ENCODE data around the gene AFF2. TPM values are rescaled to one million over a fixed set of nuclear protein-coding genes. Genes with fewer than 3 reads are reported as not detected.

AFF2 gene
- polyA plus RNA-seq, 1 experiment = 0.04 TPM

- POLR2A ChIA-PET = no interaction called here
- Histone ChIP-seq H3K9me3 (ENCODE audit: control insufficient read depth, insufficient read depth, low read length) (no peaks in the 10 kb centered on the region), H3K4me3 (ENCODE audit: low read depth, low read length) (no peak overlapping the region), H3K27me3 (ENCODE audit: control insufficient read depth, insufficient read depth, low read length) (no peaks in the 10 kb centered on the region), H3K27ac (ENCODE audit: low read depth, low read length) (no peak overlapping the region)
- CTCF ChIA-PET = no interaction called here
- TF ChIP-seq, protein P1, sequence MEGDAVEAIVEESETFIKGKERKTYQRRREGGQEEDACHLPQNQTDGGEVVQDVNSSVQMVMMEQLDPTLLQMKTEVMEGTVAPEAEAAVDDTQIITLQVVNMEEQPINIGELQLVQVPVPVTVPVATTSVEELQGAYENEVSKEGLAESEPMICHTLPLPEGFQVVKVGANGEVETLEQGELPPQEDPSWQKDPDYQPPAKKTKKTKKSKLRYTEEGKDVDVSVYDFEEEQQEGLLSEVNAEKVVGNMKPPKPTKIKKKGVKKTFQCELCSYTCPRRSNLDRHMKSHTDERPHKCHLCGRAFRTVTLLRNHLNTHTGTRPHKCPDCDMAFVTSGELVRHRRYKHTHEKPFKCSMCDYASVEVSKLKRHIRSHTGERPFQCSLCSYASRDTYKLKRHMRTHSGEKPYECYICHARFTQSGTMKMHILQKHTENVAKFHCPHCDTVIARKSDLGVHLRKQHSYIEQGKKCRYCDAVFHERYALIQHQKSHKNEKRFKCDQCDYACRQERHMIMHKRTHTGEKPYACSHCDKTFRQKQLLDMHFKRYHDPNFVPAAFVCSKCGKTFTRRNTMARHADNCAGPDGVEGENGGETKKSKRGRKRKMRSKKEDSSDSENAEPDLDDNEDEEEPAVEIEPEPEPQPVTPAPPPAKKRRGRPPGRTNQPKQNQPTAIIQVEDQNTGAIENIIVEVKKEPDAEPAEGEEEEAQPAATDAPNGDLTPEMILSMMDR (IDR thresholded peaks at IDR 0.05; ENCODE audit: low read depth, low read length) = no peak
- DNase-seq (ENCODE audit: low read depth, low spot score) = no peak
Measured at GRCh38 chrX:148613636-148614035, 113.2 kb downstream of the AFF2 start.

GRCh38 chrX:148615491-148615890 lies 115.1 kb downstream of the AFF2 start:
- ChIA-PET CTCF (no interaction called here), POLR2A (no interaction called here)
- H3K4me3 ChIP-seq (ENCODE audit: low read depth, low read length) = no peak overlapping the region

GRCh38 chrX:148618470-148619445 lies 118.3 kb downstream of the AFF2 start:
- CTCF ChIA-PET = no interaction called here
- H3K27ac ChIP-seq (ENCODE audit: low read depth, low read length) = no peak overlapping the region
- DNase-seq (ENCODE audit: low read depth, low spot score) = no peak
- POLR2A ChIA-PET = no interaction called here
- H3K9me3 ChIP-seq (ENCODE audit: control insufficient read depth, insufficient read depth, low read length) = no peaks in the 10 kb centered on the region
- TF ChIP-seq, protein P1 (IDR thresholded peaks at IDR 0.05; ENCODE audit: low read depth, low read length) = no peak
- H3K4me3 ChIP-seq (ENCODE audit: low read depth, low read length) = no peak overlapping the region
- H3K27me3 ChIP-seq (ENCODE audit: control insufficient read depth, insufficient read depth, low read length) = no peaks in the 10 kb centered on the region

More at GRCh38 chrX:148615491-148615890, 115.1 kb downstream of the AFF2 start:
- H3K9me3 ChIP-seq (ENCODE audit: control insufficient read depth, insufficient read depth, low read length) = no peaks in the 10 kb centered on the region
- DNase-seq (ENCODE audit: low read depth, low spot score) = no peak
- H3K27me3 ChIP-seq (ENCODE audit: control insufficient read depth, insufficient read depth, low read length) = no peaks in the 10 kb centered on the region
- TF ChIP-seq, protein P1 (IDR thresholded peaks at IDR 0.05; ENCODE audit: low read depth, low read length) = no peak
- no peak overlapping the region for H3K27ac ChIP-seq (ENCODE audit: low read depth, low read length)

DNA sequence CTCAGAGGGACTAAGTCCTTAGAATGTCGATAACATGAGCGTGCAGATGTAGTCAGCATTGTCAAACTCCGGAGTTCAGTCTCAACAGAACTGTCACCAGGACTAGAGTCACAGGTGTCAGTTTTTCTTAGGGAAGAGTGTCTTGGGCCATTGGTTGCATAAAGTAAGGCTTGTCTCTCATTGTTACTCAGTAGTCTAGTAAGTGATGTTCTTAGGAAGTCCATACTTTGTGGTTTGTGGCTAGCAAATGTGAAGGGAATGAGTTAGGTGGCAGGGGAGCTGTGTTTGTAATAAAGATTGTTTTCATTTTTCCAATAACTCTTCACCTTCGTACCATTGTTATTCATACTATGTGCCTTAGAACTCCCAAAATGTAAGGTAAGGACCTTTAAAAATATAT lies 119.6 kb downstream of the AFF2 start:
- TF ChIP-seq, protein P1 (IDR thresholded peaks at IDR 0.05; ENCODE audit: low read depth, low read length) = no peak
- no peak for DNase-seq (ENCODE audit: low read depth, low spot score)
- CTCF ChIA-PET = no interaction called here
- Histone ChIP-seq H3K27ac (ENCODE audit: low read depth, low read length) (no peak overlapping the region), H3K9me3 (ENCODE audit: control insufficient read depth, insufficient read depth, low read length) (no peaks in the 10 kb centered on the region), H3K27me3 (ENCODE audit: control insufficient read depth, insufficient read depth, low read length) (no peaks in the 10 kb centered on the region), H3K4me3 (ENCODE audit: low read depth, low read length) (no peak overlapping the region)
- POLR2A ChIA-PET = no interaction called here

DNA sequence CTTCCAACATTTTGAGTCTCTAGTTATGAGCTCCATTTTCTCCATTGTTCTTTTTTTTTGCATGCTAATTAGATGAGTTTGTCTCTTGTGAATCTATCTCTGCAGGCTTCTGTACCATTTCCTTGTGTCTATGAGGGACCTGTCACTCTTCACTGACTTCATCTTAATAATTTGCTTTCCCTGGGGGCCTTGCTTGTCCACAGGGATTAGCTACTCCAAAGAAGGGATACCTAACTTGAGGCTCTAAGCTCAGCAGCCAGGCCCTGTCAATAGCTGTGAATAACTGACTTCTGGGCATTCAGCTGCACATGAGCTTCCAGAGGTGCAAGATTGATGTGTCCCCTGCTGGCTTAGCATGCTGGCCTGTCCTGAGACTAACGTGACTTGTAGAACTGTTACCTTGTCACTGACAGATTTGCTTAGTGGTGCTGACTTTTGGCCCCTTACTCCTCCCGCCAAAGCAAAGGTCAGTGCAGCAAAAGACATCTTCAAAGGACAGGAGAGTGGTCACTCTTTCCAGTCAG lies 124.6 kb downstream of the AFF2 start:
- no peak overlapping the region for H3K27ac ChIP-seq (ENCODE audit: low read depth, low read length)
- H3K4me3 ChIP-seq (ENCODE audit: low read depth, low read length) = no peak overlapping the region
- ChIA-PET POLR2A (no interaction called here), CTCF (no interaction called here)
- TF ChIP-seq, protein P1 (IDR thresholded peaks at IDR 0.05; ENCODE audit: low read depth, low read length) = no peak
- no peaks in the 10 kb centered on the region for H3K27me3 ChIP-seq (ENCODE audit: control insufficient read depth, insufficient read depth, low read length)
- no peaks in the 10 kb centered on the region for H3K9me3 ChIP-seq (ENCODE audit: control insufficient read depth, insufficient read depth, low read length)
- no peak for DNase-seq (ENCODE audit: low read depth, low spot score)
